ENCODE data around the gene RNF212. TPM values are rescaled to one million over a fixed set of nuclear protein-coding genes. Genes with fewer than 3 reads are reported as not detected.

Gene RNF212
- polyA plus RNA-seq, 2 of the 4 experiments (the other 2 are of a cell fraction): 3.0 TPM

DNA sequence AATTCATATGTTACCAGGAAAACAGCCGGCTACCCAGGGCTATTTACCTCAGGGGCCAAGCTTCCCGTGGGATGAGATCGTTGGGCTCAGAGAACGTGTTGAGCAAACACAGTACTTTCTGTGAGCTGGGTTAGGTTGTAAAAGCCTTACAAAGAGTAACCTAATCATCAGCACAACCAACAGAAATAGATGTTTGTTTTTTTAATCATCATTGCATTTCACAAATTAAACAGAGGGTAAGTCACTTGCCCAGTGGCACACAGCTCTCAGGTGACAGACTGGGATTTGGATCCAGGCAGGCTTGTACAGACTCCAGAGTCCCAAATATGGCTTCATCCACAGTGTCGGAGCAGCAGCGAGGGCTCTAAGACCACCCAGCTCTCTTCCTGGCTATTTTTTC lies 38.9 kb upstream of the RNF212 start:
- DNase-seq (ENCODE audit: low read depth in 1 of 2, low spot score in 1 of 2): no peak
- Histone ChIP-seq H3K4me3 (no peak overlapping the region), H3K4me1 (no peaks in the 10 kb centered on the region), H3K27ac (no peak overlapping the region), H3K4me2 (no peak overlapping the region), H3K9me3 (no peaks in the 10 kb centered on the region)
- ChIA-PET CTCF (interaction anchor here (0.7 to 1.6 kb wide), 4 partner anchors 14 to 204 kb away, joined by 3 to 4 read pairs (median 4); no protein-coding TSS in a partner anchor), POLR2A (interaction anchor here (0.6 kb wide), 1 partner anchor 39 kb away, joined by 5 read pairs; the partner anchor contains the start of gene RNF212)
- FAIRE-seq: no peak
- WGBS (ENCODE audit: missing lambda C conversion rate): 35% methylated on average over 6 of the region's 6 CpGs
- ATAC-seq: no peak
- no peak for TF ChIP-seq ZFP36 (IDR thresholded peaks at IDR 0.05; ENCODE audit: borderline replicate concordance, partially characterized antibody)
- TF ChIP-seq GATA3 (IDR thresholded peaks at IDR 0.05; ENCODE audit: borderline replicate concordance): no peak
- TF ChIP-seq, protein P1, sequence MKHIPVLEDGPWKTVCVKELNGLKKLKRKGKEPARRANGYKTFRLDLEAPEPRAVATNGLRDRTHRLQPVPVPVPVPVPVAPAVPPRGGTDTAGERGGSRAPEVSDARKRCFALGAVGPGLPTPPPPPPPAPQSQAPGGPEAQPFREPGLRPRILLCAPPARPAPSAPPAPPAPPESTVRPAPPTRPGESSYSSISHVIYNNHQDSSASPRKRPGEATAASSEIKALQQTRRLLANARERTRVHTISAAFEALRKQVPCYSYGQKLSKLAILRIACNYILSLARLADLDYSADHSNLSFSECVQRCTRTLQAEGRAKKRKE (CRISPR knock-in tag; IDR thresholded peaks at IDR 0.05; ENCODE audit: low read depth): no peak
- TF ChIP-seq, protein P2, sequence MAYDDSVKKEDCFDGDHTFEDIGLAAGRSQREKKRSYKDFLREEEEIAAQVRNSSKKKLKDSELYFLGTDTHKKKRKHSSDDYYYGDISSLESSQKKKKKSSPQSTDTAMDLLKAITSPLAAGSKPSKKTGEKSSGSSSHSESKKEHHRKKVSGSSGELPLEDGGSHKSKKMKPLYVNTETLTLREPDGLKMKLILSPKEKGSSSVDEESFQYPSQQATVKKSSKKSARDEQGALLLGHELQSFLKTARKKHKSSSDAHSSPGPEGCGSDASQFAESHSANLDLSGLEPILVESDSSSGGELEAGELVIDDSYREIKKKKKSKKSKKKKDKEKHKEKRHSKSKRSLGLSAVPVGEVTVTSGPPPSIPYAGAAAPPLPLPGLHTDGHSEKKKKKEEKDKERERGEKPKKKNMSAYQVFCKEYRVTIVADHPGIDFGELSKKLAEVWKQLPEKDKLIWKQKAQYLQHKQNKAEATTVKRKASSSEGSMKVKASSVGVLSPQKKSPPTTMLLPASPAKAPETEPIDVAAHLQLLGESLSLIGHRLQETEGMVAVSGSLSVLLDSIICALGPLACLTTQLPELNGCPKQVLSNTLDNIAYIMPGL (CRISPR knock-in tag; IDR thresholded peaks at IDR 0.05; ENCODE audit: borderline replicate concordance): no peak

DNA sequence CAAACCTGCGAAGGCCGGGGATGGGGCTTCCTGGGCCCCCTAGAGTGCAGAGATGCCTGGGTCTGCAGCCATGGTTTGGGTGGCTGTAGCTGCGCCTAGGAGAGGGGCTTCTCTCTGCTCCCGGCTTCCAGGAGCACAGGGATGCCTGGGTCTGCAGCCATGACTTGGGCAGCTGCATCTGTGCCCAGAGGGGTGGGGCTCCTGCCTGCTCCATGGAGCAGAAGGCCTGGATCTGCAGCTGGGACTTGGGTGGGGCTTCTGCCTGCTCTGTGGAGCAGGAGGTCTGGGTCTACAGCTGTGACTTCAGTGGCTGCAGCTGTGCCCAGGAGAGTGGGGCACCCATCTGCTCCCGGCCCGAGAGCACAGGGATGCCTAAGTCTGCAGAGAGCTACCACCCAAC lies 38.2 kb upstream of the RNF212 start:
- no peak for FAIRE-seq
- no peaks in the 10 kb centered on the region for H3K4me1 ChIP-seq
- no peak for DNase-seq (ENCODE audit: low read depth in 1 of 2, low spot score in 1 of 2)
- ATAC-seq: no peak
- TF ChIP-seq RFX5 (IDR thresholded peaks at IDR 0.05) (no peak), ZFP36 (IDR thresholded peaks at IDR 0.05; ENCODE audit: borderline replicate concordance, partially characterized antibody) (no peak), RARB (CRISPR knock-in tag; IDR thresholded peaks at IDR 0.05) (no peak), FOSB (CRISPR knock-in tag; IDR thresholded peaks at IDR 0.05) (no peak), MAFK (IDR thresholded peaks at IDR 0.05; ENCODE audit: partially characterized antibody) (no peak), NFE2L2 (conservative IDR thresholded peaks at IDR 0.05; ENCODE audit: low read length) (no peak), JUNB (IDR thresholded peaks at IDR 0.05) (no peak), EP300 (IDR thresholded peaks at IDR 0.05) (no peak), FOXS1 (CRISPR knock-in tag; IDR thresholded peaks at IDR 0.05) (no peak), GATA3 (IDR thresholded peaks at IDR 0.05; ENCODE audit: borderline replicate concordance) (no peak), BHLHE40 (IDR thresholded peaks at IDR 0.05; ENCODE audit: low read depth, low read length) (no peak), ZSCAN20 (CRISPR knock-in tag; IDR thresholded peaks at IDR 0.05) (no peak), CBX2 (IDR thresholded peaks at IDR 0.05; ENCODE audit: borderline replicate concordance, low read depth) (no peak)
- TF ChIP-seq, protein P2 (CRISPR knock-in tag; IDR thresholded peaks at IDR 0.05; ENCODE audit: borderline replicate concordance): no peak
- TF ChIP-seq, protein P3, sequence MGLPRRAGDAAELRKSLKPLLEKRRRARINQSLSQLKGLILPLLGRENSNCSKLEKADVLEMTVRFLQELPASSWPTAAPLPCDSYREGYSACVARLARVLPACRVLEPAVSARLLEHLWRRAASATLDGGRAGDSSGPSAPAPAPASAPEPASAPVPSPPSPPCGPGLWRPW (IDR thresholded peaks at IDR 0.05): no peak
- TF ChIP-seq, protein P4, sequence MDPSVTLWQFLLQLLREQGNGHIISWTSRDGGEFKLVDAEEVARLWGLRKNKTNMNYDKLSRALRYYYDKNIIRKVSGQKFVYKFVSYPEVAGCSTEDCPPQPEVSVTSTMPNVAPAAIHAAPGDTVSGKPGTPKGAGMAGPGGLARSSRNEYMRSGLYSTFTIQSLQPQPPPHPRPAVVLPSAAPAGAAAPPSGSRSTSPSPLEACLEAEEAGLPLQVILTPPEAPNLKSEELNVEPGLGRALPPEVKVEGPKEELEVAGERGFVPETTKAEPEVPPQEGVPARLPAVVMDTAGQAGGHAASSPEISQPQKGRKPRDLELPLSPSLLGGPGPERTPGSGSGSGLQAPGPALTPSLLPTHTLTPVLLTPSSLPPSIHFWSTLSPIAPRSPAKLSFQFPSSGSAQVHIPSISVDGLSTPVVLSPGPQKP (IDR thresholded peaks at IDR 0.05; ENCODE audit: low read depth, low read length): no peak
- TF ChIP-seq, protein P5, sequence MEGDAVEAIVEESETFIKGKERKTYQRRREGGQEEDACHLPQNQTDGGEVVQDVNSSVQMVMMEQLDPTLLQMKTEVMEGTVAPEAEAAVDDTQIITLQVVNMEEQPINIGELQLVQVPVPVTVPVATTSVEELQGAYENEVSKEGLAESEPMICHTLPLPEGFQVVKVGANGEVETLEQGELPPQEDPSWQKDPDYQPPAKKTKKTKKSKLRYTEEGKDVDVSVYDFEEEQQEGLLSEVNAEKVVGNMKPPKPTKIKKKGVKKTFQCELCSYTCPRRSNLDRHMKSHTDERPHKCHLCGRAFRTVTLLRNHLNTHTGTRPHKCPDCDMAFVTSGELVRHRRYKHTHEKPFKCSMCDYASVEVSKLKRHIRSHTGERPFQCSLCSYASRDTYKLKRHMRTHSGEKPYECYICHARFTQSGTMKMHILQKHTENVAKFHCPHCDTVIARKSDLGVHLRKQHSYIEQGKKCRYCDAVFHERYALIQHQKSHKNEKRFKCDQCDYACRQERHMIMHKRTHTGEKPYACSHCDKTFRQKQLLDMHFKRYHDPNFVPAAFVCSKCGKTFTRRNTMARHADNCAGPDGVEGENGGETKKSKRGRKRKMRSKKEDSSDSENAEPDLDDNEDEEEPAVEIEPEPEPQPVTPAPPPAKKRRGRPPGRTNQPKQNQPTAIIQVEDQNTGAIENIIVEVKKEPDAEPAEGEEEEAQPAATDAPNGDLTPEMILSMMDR (IDR thresholded peaks at IDR 0.05): no peak
- TF ChIP-seq, protein P6, sequence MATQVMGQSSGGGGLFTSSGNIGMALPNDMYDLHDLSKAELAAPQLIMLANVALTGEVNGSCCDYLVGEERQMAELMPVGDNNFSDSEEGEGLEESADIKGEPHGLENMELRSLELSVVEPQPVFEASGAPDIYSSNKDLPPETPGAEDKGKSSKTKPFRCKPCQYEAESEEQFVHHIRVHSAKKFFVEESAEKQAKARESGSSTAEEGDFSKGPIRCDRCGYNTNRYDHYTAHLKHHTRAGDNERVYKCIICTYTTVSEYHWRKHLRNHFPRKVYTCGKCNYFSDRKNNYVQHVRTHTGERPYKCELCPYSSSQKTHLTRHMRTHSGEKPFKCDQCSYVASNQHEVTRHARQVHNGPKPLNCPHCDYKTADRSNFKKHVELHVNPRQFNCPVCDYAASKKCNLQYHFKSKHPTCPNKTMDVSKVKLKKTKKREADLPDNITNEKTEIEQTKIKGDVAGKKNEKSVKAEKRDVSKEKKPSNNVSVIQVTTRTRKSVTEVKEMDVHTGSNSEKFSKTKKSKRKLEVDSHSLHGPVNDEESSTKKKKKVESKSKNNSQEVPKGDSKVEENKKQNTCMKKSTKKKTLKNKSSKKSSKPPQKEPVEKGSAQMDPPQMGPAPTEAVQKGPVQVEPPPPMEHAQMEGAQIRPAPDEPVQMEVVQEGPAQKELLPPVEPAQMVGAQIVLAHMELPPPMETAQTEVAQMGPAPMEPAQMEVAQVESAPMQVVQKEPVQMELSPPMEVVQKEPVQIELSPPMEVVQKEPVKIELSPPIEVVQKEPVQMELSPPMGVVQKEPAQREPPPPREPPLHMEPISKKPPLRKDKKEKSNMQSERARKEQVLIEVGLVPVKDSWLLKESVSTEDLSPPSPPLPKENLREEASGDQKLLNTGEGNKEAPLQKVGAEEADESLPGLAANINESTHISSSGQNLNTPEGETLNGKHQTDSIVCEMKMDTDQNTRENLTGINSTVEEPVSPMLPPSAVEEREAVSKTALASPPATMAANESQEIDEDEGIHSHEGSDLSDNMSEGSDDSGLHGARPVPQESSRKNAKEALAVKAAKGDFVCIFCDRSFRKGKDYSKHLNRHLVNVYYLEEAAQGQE (IDR thresholded peaks at IDR 0.05): no peak
- no peak overlapping the region for H3K4me3 ChIP-seq
- no peak overlapping the region for H3K27ac ChIP-seq
- CTCF ChIA-PET: interaction anchor here (1.1 to 1.6 kb wide), 2 partner anchors 21 to 204 kb away, joined by 4 read pairs; no protein-coding TSS in a partner anchor
- POLR2A ChIA-PET: no interaction called here
- WGBS (ENCODE audit: missing lambda C conversion rate): 90% methylated on average over 2 of the region's 6 CpGs
- H3K9me3 ChIP-seq: no peaks in the 10 kb centered on the region
- H3K4me2 ChIP-seq: no peak overlapping the region
